HCT116 (cell line): ENCODE results near the gene CHST8. TPM values are rescaled to one million over a fixed set of nuclear protein-coding genes. Genes with fewer than 3 reads are reported as not detected.

Experiments used
- ATAC-seq: fragments of 200-7000 bp; cut with Tn5 transposase; 2 replicates; pipeline ENCODE4 v1.9.1; 2020; ENCODE audit warnings: mild to moderate bottlenecking, moderate library complexity
- BruUV-seq: library from RNA; stranded (reverse); fragments of 400-500 nt; replicated peaks from 2 replicates; lab custom pipeline; 2021; lab: Mats Ljungman, UMichigan
- CTCF ChIA-PET: fragments of 300-600 bp; sonication (Branson Sonifier 250); formaldehyde crosslinking; loops from one replicate; lab custom pipeline; 2021; ENCODE audit warnings: antibody characterized with exemption; lab: Charles Lee
- POLR2A ChIA-PET: fragments of 300-600, 350-600 bp; sonication (Branson Sonifier 250); formaldehyde crosslinking; loops from one replicate; lab custom pipeline; 2021; ENCODE audit warnings: antibody characterized with exemption; lab: Charles Lee
- RAD21 ChIA-PET, 2 experiments: fragments of 300-600 bp; sonication (Branson Sonifier 250); formaldehyde crosslinking; loops; one replicate each; lab custom pipeline; 2023; ENCODE audit warnings: low total read pairs in 2 of 2; ENCODE audit not compliant: uncharacterized antibody in 2 of 2, unreplicated experiment in 2 of 2, low non-redundant PET in 1 of 2; lab: Charles Lee
- DNase-seq: peaks from one replicate; pipeline ENCODE4 v3.0.0-alpha.2; 2010; ENCODE audit warnings: low read depth, low spot score
- H2AFZ ChIP-seq: fragments of 200-600 bp; shearing (Covaris generic), sonication (generic); 2 replicates; pipeline ENCODE4 v1.6.1; 2017; ENCODE audit warnings: low read depth, mixed run types, mixed read lengths, antibody characterized with exemption, low read length; ENCODE audit not compliant: poor library complexity, severe bottlenecking
- H3K27ac ChIP-seq: 2 replicates; pipeline ENCODE4 v1.5.1; 2012; ENCODE audit warnings: low read depth, low read length
- H3K27me3 ChIP-seq: fragments of 200-600 bp; sonication (generic); 2 replicates; pipeline ENCODE4 v1.6.1; 2016; ENCODE audit warnings: mixed run types, low read length, mixed read lengths; ENCODE audit not compliant: insufficient read depth
- H3K36me3 ChIP-seq, 2 experiments: fragments of 200-500 bp in 1 of 2; fragments of 200-600 bp in 1 of 2; sonication (Bioruptor generic) in 1 of 2; sonication (generic) in 1 of 2; 2 replicates each; pipeline versions ENCODE4 v1.5.1 to v1.6.1; 2014 to 2016; ENCODE audit warnings: low read length in 2 of 2, inconsistent platforms in 1 of 2, mixed read lengths in 1 of 2, mixed run types in 1 of 2; ENCODE audit not compliant: insufficient read depth in 2 of 2, control insufficient read depth in 1 of 2
- H3K4me1 ChIP-seq, 2 experiments: fragments of 200-600 bp in 1 of 2; sonication (generic) in 1 of 2; 2 replicates each; pipeline versions ENCODE4 v1.5.1 to v1.6.1; 2012 to 2017; ENCODE audit warnings: low read length in 2 of 2, inconsistent platforms in 1 of 2, mild to moderate bottlenecking in 1 of 2, mixed read lengths in 1 of 2, mixed run types in 1 of 2, moderate library complexity in 1 of 2; ENCODE audit not compliant: insufficient read depth in 2 of 2, control insufficient read depth in 1 of 2
- H3K4me2 ChIP-seq: fragments of 200-600 bp; sonication (generic); 2 replicates; pipeline ENCODE4 v1.6.1; 2017; ENCODE audit warnings: mixed run types, low read length, mixed read lengths
- H3K4me3 ChIP-seq, 2 experiments: fragments of 200-600 bp in 1 of 2; sonication (generic) in 1 of 2; replicated peaks in 1 of 2; 2 replicates each; pipeline ENCODE4 v1.5.1; 2011 to 2016; ENCODE audit warnings: low read length in 2 of 2, control low read depth in 1 of 2, low read depth in 1 of 2, mild to moderate bottlenecking in 1 of 2, mixed read lengths in 1 of 2, mixed run types in 1 of 2
- H3K79me2 ChIP-seq: fragments of 200-600 bp; sonication (generic); 2 replicates; pipeline ENCODE4 v1.6.1; 2017; ENCODE audit warnings: mild to moderate bottlenecking, mixed run types, low read length, moderate library complexity, mixed read lengths; ENCODE audit not compliant: insufficient read depth
- H3K9ac ChIP-seq: fragments of 200-600 bp; sonication (generic); 2 replicates; pipeline ENCODE4 v1.6.1; 2016; ENCODE audit warnings: low read length, mixed read lengths
- H3K9me2 ChIP-seq: fragments of 200-600 bp; sonication (generic), shearing (Covaris generic); 2 replicates; pipeline ENCODE4 v1.6.1; 2017; ENCODE audit warnings: mixed run types, mild to moderate bottlenecking, moderate library complexity; ENCODE audit not compliant: insufficient read depth
- H3K9me3 ChIP-seq, 2 experiments: fragments of 200-500 bp in 1 of 2; fragments of 200-600 bp in 1 of 2; sonication (Bioruptor generic) in 1 of 2; sonication (generic) in 1 of 2; 2 replicates each; pipeline ENCODE4 v1.6.1; 2014 to 2017; ENCODE audit warnings: low read length in 2 of 2, mixed read lengths in 2 of 2, inconsistent platforms in 1 of 2, low read depth in 1 of 2, mild to moderate bottlenecking in 1 of 2, mixed run types in 1 of 2, moderate library complexity in 1 of 2; ENCODE audit not compliant: control insufficient read depth in 1 of 2, insufficient read depth in 1 of 2
- H4K20me1 ChIP-seq: fragments of 200-600 bp; sonication (generic), shearing (Covaris generic); 2 replicates; pipeline ENCODE4 v1.6.1; 2017; ENCODE audit warnings: mixed run types, mild to moderate bottlenecking, moderate library complexity; ENCODE audit not compliant: insufficient read depth
- CBX3 ChIP-seq: IDR thresholded peaks from 2 replicates; pipeline ENCODE4 v1.6.1; 2012; ENCODE audit warnings: low read depth
- EGR1 ChIP-seq: IDR thresholded peaks from 2 replicates; pipeline ENCODE4 v1.6.1; 2012; ENCODE audit warnings: low read depth
- EZH2phosphoT487 ChIP-seq: fragments of 200-600 bp; IDR thresholded peaks from 2 replicates; pipeline ENCODE4 v1.6.1; 2018; ENCODE audit warnings: antibody characterized with exemption, borderline replicate concordance
- FOSL1 ChIP-seq: IDR thresholded peaks from 2 replicates; pipeline ENCODE4 v1.6.1; 2012; ENCODE audit warnings: low read depth
- JUND ChIP-seq: IDR thresholded peaks from 2 replicates; pipeline ENCODE4 v1.6.1; 2012
- MAX ChIP-seq: IDR thresholded peaks from 2 replicates; pipeline ENCODE4 v1.6.1; 2012
- SP1 ChIP-seq: IDR thresholded peaks from 2 replicates; pipeline ENCODE4 v1.6.1; 2012; ENCODE audit warnings: low read depth
- SRF ChIP-seq: IDR thresholded peaks from 2 replicates; pipeline ENCODE4 v1.6.1; 2012; ENCODE audit warnings: low read depth
- TCF7L2 ChIP-seq: IDR thresholded peaks from 2 replicates; pipeline ENCODE4 v1.7.0; 2011; ENCODE audit warnings: borderline replicate concordance, inconsistent platforms; ENCODE audit not compliant: insufficient read depth, insufficient read length; ENCODE audit errors: extremely low read depth
- YY1 ChIP-seq: IDR thresholded peaks from 2 replicates; pipeline ENCODE4 v1.6.1; 2011; ENCODE audit warnings: low read length, low read depth, moderate library complexity, mild to moderate bottlenecking; ENCODE audit not compliant: insufficient replicate concordance; ENCODE audit errors: extremely low read depth
- ZFX ChIP-seq: fragments of 450-650 bp; IDR thresholded peaks from 2 replicates; pipeline ENCODE4 v1.6.1; 2017
- ZNF274 ChIP-seq: fragments of 200-500 bp; sonication (Bioruptor generic); IDR thresholded peaks from 2 replicates; pipeline ENCODE4 v1.6.1; 2014; ENCODE audit warnings: mild to moderate bottlenecking, low read depth, low read length, inconsistent platforms
- intact Hi-C: fragments of 100-400 bp; cut with micrococcal nuclease; formaldehyde crosslinking; loops from 2 replicates; pipeline ENCODE4 v1.10.0; 2022
- total RNA-seq: library from RNA; stranded (reverse); gene quantifications from one replicate; pipeline ENCODE4 v1.2.1, GENCODE V29; 2021; ENCODE audit not compliant: unreplicated experiment
- TF ChIP-seq, protein P1 (sequence below): IDR thresholded peaks from 2 replicates; pipeline ENCODE4 v1.6.1; 2012; ENCODE audit warnings: low read depth
- TF ChIP-seq, protein P2 (sequence below), 3 experiments: fragments of 200-600 bp in 1 of 3; sonication (generic) in 1 of 3; IDR thresholded peaks in 2 of 3; conservative IDR thresholded peaks in 1 of 3; 2 replicates each; pipeline ENCODE4 v1.5.1; 2012 to 2017; ENCODE audit warnings: low read depth in 2 of 3, low read length in 2 of 3, antibody characterized with exemption in 1 of 3, borderline replicate concordance in 1 of 3, control low read depth in 1 of 3, mild to moderate bottlenecking in 1 of 3, mixed read lengths in 1 of 3, mixed run types in 1 of 3, moderate library complexity in 1 of 3; ENCODE audit not compliant: insufficient read depth in 1 of 3

Gene CHST8
- total RNA-seq, 1 experiment from 2014 or later = not detected

- H3K4me3 ChIP-seq = no peak overlapping the region
- RAD21 ChIA-PET = no interaction called here
- no peaks in the 10 kb centered on the region for H3K9me2 ChIP-seq
- TF ChIP-seq JUND (no peak), EGR1 (no peak), SP1 (no peak), SRF (no peak), ZNF274 (no peak), CBX3 (no peak), MAX (no peak), FOSL1 (no peak), TCF7L2 (no peak), ZFX (no peak), YY1 (no peak), EZH2phosphoT487 (no peak)
- TF ChIP-seq, protein P1, sequence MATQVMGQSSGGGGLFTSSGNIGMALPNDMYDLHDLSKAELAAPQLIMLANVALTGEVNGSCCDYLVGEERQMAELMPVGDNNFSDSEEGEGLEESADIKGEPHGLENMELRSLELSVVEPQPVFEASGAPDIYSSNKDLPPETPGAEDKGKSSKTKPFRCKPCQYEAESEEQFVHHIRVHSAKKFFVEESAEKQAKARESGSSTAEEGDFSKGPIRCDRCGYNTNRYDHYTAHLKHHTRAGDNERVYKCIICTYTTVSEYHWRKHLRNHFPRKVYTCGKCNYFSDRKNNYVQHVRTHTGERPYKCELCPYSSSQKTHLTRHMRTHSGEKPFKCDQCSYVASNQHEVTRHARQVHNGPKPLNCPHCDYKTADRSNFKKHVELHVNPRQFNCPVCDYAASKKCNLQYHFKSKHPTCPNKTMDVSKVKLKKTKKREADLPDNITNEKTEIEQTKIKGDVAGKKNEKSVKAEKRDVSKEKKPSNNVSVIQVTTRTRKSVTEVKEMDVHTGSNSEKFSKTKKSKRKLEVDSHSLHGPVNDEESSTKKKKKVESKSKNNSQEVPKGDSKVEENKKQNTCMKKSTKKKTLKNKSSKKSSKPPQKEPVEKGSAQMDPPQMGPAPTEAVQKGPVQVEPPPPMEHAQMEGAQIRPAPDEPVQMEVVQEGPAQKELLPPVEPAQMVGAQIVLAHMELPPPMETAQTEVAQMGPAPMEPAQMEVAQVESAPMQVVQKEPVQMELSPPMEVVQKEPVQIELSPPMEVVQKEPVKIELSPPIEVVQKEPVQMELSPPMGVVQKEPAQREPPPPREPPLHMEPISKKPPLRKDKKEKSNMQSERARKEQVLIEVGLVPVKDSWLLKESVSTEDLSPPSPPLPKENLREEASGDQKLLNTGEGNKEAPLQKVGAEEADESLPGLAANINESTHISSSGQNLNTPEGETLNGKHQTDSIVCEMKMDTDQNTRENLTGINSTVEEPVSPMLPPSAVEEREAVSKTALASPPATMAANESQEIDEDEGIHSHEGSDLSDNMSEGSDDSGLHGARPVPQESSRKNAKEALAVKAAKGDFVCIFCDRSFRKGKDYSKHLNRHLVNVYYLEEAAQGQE = no peak
- TF ChIP-seq, protein P2, sequence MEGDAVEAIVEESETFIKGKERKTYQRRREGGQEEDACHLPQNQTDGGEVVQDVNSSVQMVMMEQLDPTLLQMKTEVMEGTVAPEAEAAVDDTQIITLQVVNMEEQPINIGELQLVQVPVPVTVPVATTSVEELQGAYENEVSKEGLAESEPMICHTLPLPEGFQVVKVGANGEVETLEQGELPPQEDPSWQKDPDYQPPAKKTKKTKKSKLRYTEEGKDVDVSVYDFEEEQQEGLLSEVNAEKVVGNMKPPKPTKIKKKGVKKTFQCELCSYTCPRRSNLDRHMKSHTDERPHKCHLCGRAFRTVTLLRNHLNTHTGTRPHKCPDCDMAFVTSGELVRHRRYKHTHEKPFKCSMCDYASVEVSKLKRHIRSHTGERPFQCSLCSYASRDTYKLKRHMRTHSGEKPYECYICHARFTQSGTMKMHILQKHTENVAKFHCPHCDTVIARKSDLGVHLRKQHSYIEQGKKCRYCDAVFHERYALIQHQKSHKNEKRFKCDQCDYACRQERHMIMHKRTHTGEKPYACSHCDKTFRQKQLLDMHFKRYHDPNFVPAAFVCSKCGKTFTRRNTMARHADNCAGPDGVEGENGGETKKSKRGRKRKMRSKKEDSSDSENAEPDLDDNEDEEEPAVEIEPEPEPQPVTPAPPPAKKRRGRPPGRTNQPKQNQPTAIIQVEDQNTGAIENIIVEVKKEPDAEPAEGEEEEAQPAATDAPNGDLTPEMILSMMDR (IDR thresholded peaks at IDR 0.05 in 2 of 3, conservative IDR thresholded peaks at IDR 0.05 in 1 of 3; ENCODE audit: borderline replicate concordance in 1 of 3, insufficient read depth in 1 of 3, low read depth in 2 of 3, low read length in 2 of 3) = no peak
- no peaks in the 10 kb centered on the region for H4K20me1 ChIP-seq
- H3K27ac ChIP-seq = no peak overlapping the region
- CTCF ChIA-PET = no interaction called here
- intact Hi-C loops = no loop called here
- no peak overlapping the region for H3K4me2 ChIP-seq
- ATAC-seq (no peak), DNase-seq (no peak)
- no peak overlapping the region for H2AFZ ChIP-seq
- no peaks in the 10 kb centered on the region for H3K4me1 ChIP-seq
- no peaks in the 10 kb centered on the region for H3K9me3 ChIP-seq
- POLR2A ChIA-PET = no interaction called here
- H3K9ac ChIP-seq = no peak overlapping the region
- H3K79me2 ChIP-seq = no peaks in the 10 kb centered on the region
- peaks cover 18% of the 10 kb centered on the region; the same call in 1 of the 2 replicates for H3K27me3 ChIP-seq
- no peaks in the 10 kb centered on the region for H3K36me3 ChIP-seq
- BruUV-seq = no TSS peak
Measured at GRCh38 chr19:33664744-33665143, 43.0 kb downstream of the CHST8 start.
